22Rv1 (cell line): Measurements from ENCODE around the gene LMBRD1.
"Not testable (repeated sequence)": the region's sequence is repeated elsewhere in the genome, so short reads cannot be mapped to it uniquely, and the experiment has no call there.

Source experiments
- H3K27ac ChIP-seq: fragments of 450-650 bp; 2 replicates; pipeline ENCODE4 v1.5.1; 2017
- ZFX ChIP-seq: fragments of 450-650 bp; IDR thresholded peaks from 2 replicates; pipeline ENCODE4 v1.6.1; 2017; ENCODE audit warnings: antibody characterized with exemption, borderline replicate concordance
- TF ChIP-seq, protein P1 (sequence below): fragments of 450-650 bp; IDR thresholded peaks from 2 replicates; pipeline ENCODE4 v1.5.1; 2017; ENCODE audit warnings: mild to moderate bottlenecking

Gene LMBRD1

DNA sequence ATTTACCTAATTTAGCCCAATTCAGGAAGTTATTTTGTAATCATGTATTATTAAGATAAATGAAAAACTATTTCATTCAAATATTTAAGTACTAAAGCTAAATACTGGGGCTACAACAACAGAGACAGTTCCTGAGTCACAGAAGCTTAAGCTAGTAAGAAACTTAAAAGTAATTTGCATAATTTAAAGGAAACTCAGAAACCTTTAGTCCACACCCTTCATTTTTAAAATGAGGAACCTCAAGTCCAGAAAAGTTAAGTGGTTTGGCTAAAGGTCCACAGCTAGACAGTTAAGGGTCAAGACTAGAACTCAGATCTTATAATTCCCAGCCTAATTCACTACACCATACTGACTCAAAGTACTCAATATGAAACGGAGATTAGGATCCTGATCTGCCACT is 7.2 kb downstream of the LMBRD1 start:
- H3K27ac ChIP-seq = no peak overlapping the region
- TF ChIP-seq, protein P1, sequence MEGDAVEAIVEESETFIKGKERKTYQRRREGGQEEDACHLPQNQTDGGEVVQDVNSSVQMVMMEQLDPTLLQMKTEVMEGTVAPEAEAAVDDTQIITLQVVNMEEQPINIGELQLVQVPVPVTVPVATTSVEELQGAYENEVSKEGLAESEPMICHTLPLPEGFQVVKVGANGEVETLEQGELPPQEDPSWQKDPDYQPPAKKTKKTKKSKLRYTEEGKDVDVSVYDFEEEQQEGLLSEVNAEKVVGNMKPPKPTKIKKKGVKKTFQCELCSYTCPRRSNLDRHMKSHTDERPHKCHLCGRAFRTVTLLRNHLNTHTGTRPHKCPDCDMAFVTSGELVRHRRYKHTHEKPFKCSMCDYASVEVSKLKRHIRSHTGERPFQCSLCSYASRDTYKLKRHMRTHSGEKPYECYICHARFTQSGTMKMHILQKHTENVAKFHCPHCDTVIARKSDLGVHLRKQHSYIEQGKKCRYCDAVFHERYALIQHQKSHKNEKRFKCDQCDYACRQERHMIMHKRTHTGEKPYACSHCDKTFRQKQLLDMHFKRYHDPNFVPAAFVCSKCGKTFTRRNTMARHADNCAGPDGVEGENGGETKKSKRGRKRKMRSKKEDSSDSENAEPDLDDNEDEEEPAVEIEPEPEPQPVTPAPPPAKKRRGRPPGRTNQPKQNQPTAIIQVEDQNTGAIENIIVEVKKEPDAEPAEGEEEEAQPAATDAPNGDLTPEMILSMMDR = no peak
- TF ChIP-seq ZFX = no peak

GRCh38 chr6:69787436-69787835 is 9.4 kb downstream of the LMBRD1 start:
- not testable (repeated sequence) for H3K27ac ChIP-seq

GRCh38 chr6:69785697-69786096 is 11.1 kb downstream of the LMBRD1 start:
- TF ChIP-seq ZFX = no peak
- TF ChIP-seq, protein P1 = no peak
- no peak overlapping the region for H3K27ac ChIP-seq

GRCh38 chr6:69784595-69785377 is 12.0 kb downstream of the LMBRD1 start:
- TF ChIP-seq ZFX = no peak
- no peak overlapping the region for H3K27ac ChIP-seq

GRCh38 chr6:69783108-69783507 is 13.7 kb downstream of the LMBRD1 start:
- H3K27ac ChIP-seq = no peak overlapping the region
- no peak for TF ChIP-seq ZFX
- TF ChIP-seq, protein P1 = no peak

GRCh38 chr6:69780585-69781178 is 16.1 kb downstream of the LMBRD1 start:
- TF ChIP-seq, protein P1 = no peak
- no peak for TF ChIP-seq ZFX

GRCh38 chr6:69775941-69776340 is 20.9 kb downstream of the LMBRD1 start:
- TF ChIP-seq, protein P1 = no peak
- TF ChIP-seq ZFX = no peak
- peak overlapping the region; percentile 28 for H3K27ac ChIP-seq

More at GRCh38 chr6:69780585-69781178, 16.1 kb downstream of the LMBRD1 start:
- peak overlapping the region; percentile 70 for H3K27ac ChIP-seq

- TF ChIP-seq, protein P1 = no peak
- TF ChIP-seq ZFX = no peak
- H3K27ac ChIP-seq = peak overlapping the region; percentile 28
These were observed 21.3 kb downstream of the LMBRD1 start for GRCh38 chr6:69775585-69775849.
